Stimulated activated CD8-positive, alpha-beta memory T cell treated with anti-CD3 and anti-CD28 coated beads, Interleukin-7, amount 100 ng/mL, for 1 hour (primary cell): ENCODE measurements around the gene MCOLN3.

Experiments used
- DNase-seq, 2 donors: peaks; one replicate each; pipeline ENCODE4 v3.0.0-alpha.2; 2020; ENCODE audit warnings: low read depth in 2 of 2

MCOLN3 gene, protein sequence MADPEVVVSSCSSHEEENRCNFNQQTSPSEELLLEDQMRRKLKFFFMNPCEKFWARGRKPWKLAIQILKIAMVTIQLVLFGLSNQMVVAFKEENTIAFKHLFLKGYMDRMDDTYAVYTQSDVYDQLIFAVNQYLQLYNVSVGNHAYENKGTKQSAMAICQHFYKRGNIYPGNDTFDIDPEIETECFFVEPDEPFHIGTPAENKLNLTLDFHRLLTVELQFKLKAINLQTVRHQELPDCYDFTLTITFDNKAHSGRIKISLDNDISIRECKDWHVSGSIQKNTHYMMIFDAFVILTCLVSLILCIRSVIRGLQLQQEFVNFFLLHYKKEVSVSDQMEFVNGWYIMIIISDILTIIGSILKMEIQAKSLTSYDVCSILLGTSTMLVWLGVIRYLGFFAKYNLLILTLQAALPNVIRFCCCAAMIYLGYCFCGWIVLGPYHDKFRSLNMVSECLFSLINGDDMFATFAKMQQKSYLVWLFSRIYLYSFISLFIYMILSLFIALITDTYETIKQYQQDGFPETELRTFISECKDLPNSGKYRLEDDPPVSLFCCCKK

DNA sequence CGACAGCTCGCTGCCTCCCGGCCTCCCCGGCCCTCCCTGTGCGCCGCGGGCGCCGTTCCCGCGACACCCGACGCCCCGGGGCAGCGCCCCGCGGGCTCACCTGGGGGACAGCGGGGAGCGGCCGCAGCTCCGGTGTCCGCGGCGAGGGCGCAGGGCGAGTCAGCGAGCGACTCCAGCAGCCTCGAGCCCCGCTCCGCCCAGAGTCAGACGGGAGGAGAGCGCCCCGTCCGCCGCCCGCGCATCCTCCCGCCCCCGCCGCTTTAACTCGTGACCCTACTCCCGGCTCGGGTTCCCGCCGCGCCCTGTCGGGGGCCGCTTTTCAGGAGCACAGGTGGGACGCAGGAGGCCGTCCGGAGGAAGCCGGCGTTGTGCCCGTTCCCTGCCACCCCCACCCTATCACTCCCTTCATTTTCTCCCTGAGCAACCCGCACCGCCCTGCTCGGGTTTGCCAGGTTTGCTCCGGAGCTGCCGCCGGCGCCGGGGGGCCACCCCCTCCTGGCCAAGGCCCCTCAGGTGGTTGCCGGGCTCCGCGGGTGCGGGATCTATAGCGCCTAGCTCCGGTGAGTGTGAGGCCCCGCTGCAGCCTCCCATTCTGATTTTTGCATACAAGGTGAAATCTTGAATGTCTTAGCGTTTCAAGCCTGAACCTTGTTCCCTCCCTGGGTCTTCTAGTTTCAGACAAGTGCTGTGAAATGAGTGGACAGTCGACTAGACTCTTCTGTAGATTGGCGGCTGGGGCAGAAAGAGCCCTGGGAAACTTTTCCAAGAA is at the start of gene MCOLN3:
TSS of gene MCOLN3 (minus strand) at position 205 of the 769 bp plus-strand sequence. CDS start 3,140 bp downstream, outside the sequence.
- no peak for DNase-seq

DNA sequence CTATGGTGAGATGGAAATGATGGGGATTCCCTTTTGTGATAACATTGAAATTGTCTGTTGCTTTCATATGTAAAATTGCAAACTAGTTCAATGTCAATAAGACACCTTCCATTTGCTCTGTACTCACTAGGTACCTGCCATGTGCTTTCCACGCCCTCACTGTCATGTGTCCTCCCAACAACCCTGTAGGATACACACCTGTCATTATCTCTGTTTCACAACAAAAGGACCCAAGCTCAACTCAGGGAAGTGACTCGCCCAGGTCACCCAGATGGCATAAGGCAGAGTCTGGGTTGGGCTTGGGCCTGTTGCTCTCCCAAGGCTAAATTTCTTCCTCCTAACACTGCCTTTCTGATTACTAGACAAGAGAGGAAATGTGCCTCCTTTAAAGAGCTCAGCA is 45.3 kb upstream of the MCOLN3 start:
- no peak for DNase-seq

DNA sequence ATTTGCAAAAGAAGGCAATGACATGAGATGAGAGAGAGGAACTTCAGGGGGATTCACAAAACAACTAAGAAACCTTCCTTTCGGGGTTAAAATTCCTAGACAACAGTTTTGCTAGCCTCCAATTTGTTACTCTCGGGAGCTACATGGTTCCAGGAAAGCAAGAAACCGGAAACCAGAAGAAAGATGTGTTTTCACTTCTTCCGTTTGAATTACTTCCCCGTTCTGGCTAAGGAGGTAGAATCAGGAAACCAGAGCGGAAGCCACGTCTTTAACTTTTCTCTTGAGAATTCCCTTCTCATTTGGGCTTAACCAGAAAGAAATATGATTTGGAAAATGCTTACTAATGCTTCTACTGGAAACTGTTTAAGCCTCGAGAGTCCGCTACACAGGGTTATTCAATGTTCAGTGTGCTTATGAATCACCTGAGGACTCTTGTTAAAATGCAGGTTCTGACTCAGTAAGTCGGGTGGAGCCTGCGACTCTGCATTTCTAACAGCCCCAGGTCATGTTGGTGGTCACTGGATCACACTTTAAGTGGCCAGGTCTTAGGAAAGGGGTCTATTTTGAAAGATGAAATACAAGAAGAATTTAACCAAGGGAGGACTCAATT is 43.5 kb upstream of the MCOLN3 start:
- DNase-seq = no peak

DNA sequence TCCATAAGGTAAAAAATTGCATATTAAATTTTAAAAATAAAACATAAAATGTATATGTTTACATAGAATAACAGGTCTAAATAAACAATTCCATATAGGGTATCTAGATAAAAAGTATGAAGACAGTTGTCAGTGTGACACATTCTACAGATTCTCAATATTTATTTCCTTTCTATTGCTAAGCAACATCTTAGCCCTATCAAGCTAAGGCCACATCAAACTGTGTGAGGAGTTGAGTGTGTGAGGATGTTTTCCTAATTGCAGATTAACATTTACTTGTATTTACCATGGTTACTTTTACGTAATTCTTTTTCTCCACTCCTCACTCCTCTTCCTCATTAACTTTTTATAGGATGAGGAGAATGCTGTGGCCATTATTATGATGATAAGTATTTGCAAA is 41.9 kb upstream of the MCOLN3 start:
- no peak for DNase-seq

DNA sequence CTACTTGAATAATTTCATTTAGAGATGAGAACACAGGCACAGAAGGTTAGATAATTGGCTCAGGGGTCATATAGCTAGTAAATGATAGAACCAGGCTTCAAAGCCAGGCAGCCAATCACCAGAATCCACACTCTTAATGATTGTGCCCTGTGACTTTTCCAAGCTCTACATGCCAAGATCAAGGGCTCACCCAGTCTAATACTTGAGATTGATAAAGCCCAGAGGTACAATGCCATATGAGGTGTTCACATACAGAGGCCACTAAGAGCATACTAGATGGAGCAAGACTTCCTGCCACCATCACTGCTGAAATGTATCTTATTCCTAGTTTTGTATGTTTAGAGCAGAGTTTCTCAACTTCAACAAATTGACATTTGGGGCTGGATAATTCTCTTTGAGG is 40.9 kb upstream of the MCOLN3 start:
- no peak for DNase-seq

DNA sequence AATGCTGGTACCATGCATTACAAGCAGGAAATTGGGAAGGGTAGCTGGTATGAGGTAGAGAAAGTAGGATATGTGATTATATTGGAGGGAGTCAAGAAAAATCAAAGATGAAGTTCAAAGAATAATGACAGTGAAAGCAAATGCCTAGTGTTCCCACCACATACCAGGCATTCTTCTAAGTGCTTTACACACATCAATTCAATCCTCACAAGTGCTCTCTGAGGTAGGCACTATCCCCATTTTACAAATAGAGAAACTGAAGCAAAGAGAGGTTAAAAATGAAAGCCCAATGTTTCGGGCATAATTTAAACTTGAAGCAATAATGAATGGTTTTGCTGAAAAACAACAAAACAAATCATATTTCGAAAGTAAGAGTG is 40.1 kb upstream of the MCOLN3 start:
- no peak for DNase-seq

DNA sequence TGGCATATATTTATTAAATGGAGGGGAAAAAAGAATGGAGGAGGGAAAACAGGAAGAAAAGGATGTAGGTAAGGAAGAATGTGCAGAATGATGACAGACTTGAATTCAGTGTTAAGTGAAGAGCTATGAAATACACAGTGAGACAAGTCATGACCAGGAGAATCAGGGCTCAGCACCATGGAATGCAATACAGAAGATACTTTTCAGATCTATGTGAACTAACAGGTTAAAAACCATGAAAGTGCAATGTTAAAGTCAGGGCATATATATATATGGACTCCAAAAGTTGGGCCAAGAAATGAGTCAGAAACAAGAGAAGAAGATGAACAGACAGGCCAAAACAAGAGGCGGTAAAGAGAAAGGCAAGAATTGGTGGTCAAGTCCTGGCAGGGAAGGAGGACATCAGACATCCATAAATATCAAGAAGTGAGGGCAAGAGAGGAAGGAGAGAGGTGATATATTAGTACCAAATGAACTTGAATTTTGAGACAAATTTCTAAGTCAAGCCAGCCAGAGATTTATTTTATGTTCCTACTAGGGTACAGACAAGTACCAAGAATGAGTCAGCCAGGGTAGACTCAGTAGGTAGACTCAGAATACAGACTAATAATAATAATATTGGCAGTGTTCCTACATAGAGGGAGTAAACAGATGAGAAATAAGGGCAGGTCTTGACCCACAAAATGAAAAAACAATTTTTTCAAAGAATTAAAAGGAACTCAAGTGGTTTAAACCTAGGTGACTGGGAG is 39.5 kb upstream of the MCOLN3 start:
- no peak for DNase-seq

DNA sequence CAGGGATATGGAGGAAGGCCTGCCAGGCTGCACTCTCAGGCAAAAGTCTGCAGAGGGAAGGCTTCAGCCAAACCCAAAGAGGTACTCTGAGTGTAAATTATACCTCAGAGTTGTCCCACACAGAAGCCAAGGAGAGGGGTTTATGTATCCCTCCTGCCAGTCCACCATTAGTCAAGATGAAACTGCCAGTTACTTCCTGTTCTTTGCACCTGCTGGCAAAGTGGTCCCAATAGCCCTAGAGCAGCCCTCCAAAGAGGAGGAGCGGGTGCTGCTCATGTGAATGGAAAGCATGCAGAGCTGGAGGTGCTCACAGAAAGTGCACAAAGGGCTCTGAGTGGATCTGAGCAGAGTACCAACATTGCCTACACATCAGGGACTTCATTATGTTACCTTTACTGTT is 37.1 kb upstream of the MCOLN3 start:
- DNase-seq = no peak

DNA sequence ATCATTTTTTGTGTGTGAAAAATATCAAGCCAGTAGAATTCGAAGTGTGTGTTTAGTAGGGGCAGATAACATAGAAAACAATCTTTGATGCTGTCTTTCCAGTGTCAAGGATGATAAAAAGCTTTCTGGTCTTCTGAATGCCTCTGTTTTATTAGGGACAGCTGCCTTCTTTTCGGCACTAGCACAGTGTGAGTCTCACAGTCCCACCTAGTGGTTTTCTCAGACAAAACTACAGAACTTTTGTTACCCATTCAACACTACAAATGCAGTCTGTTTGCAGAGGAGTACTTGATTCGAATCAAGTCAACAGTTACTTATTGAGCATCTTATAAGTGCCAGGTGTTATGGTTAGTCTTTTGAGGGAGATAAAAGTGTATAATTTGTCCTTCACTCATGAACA is 30.6 kb upstream of the MCOLN3 start:
- no peak for DNase-seq

DNA sequence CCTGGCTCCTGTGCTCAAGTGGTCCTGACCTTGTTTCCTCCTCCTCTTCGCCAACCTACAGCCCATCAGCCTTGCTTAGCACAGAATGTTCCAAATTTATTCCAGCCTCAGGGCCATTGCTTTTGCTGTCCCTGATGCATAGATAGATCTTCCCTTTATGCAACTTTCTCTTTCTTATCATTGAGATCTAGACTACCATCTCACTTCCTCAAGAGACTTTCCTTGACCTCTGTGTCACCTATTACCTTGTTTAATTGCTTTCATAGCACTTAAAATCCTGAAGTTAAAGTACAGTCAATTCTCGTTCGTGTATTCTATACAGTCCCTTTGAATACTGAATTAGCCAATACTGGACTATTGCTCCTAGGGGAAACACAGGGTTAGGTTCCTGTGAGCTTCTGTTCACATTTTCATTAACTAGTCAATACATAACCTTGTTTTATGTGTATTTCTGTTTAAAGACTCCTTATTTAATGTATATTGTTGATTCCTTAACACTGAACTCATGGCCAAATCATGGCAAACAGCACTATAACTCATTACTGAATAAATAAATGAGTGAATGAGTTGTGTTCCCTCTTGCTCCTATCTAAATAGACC is 26.2 kb upstream of the MCOLN3 start:
- no peak for DNase-seq

DNA sequence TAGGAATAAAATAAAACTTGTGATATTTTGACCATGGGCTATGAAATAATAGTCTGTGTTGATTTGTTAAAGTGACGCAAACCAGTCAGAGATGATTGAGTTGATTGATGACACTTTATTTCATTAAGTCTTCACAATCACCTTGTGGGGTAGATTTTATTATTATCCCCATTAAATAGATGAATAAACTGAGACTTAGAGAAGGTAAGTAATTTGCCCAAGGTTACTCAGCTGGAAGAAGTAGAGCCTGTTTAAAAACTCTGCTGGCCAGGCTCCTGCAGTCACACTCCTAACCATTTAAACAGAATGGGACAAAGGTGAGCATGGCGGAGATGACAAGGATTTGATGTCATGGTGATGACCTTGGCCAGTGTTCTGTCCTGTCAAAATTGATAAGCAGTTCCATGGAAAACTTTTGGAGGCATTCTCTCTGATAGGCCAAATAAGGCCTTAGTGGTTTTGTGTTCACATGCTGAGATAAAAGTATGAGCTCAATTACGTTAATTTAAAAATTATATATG is 22.7 kb upstream of the MCOLN3 start:
- no peak for DNase-seq

DNA sequence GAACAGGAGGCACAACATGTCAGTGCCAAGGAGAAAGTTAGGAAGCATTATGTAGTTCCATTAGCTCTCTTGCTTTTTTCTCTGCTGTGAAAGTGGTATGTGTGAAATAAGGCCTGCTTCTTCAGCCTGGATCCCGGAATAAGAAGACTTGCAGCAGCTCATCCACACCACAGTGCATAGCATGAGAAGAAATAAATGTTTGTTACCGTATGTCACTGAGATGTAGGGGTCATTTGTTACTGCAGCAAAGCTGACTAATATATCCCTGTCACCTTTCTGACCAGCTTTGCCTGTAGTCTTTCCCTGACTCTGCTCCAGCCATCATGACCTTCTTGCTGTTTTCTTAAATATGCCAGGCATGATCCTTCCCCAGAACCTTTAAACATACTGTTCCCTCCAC is 20.5 kb upstream of the MCOLN3 start:
- no peak for DNase-seq

DNA sequence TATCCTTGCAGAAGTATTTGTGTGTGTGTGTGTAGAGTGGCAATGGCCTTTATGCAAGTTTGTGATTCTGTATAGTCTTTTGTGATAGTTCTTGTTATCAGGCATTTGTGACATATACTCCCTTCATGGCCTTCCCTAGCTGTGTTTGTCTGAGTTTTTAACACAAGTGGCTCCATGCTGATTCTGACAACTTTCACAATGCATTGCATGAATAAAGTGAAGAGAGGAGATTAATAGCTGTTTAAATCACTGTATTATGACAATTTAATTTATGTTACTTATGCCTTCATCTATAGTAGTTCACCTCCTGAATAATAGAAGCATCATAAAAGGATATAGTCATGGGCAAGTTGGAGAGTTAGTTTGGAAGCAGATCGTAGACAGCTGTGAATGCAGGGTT is 17.2 kb upstream of the MCOLN3 start:
- DNase-seq = no peak

DNA sequence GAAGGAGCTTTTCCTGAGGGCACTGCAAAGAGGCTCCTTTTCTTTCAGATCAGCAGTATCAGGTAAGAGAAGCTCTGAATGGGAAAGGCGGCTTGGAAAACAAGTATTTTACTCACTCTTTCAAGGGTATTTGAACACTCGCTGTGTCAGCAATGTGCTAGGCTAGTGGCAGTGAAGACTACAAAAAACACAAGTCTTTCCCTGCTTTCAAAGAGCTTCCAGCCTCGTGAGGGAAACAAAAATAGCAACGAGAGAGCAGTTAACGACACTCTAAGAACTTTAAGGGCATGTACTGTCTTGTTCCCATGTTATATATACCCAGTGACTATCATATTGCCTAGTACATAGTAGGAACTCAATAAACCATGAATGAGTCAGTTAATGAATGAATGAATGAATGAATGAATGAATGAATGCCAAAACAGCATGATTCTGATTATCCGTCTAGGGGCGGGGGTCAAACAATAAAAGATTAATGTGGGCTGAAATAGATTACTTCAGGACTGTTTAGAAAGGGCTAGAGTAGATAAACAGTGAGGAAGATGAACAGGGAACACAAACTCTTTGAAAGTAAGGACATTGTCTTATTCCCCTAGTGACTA is 14.2 kb upstream of the MCOLN3 start:
- DNase-seq = no peak

DNA sequence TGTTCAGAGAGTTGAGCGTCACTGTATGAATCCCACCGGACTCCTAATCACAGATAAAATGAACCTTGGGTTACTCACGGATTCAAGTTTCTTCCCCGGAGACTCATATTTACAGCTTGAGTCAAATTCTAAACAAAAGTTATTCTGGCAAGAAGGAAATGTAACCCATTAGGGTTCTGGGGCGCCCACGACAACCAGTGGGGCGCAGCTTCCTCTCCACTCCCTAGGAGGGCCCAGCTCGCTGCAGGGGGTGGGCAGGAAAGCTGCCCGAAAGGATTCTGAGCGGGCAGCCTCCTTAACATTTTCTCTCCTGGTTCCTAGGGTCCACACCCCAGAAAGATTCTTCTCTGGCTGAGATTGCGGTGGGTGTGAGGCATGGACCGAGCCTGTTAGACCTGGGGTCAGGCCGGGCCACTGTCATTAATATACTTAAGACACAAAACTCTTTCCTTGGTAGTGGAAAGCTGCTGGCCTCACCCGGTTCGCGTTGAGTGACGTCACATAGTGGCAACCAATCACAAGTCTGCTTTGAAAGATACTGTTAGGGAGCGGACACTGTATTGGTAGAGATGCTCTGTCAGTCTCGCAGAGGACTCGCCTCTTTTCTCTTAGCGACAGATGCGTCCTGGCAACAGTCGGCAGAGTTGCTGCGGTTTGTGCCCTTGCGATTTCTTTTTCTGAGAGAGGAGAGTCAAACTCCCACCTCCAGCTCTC is 13.6 kb upstream of the MCOLN3 start:
- DNase-seq = peak; percentile 47 to 59

DNA sequence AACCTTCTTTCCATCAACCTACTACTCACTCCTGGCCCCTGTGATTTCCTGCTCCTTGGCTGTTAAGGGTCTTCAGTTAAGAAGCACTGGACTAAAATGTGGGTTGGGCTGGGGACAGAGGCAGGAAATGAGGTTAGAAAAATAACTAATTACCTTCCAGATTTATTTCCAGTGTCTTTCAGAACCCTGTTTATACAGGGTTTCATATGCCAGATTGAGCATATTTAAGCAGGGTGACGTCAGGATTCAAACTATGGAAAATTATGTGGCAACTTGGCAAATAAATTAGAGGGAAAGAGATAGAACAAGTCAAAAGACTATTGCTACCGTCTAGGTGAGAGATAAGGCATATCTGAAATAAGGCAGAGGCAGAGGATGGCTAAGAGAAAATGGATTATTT is 11.7 kb upstream of the MCOLN3 start:
- DNase-seq = no peak

DNA sequence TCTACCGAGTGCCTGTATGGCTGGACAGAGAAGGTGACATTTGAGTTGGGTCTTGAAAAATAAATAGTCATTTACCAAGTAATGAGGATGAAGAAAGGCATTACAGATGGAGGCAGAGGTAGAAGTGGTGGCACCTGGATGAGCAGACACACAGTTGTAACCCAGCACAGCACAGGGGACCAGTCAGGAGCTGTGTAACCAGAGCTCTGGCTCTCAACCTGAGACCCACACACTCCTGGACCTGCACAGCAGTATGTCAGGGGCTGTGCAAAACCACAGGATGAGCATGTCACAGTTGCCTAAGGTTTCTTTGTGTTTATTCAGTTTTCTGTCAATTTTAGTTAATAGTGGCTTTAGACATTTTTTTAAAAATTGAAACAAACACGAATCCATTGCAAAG is 11.3 kb upstream of the MCOLN3 start:
- DNase-seq = no peak

DNA sequence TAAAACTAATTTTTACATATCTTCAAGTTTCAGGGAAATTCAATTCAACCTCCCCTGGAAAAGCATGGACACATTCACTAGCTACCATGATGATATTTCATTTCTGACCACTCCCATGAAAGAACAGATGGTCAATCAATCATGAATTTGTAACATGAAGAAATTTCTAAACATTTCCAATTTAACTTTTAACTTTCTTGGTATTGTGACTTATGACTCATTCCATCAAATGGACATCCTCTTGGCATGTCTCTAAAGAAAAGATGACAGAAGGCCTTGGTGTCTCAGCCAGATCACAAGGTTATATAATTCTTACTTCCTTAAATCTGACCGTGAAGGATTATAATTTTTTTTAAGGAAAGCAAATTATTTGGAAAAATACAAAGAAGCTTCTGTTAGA is 10.5 kb upstream of the MCOLN3 start:
- DNase-seq = no peak

DNA sequence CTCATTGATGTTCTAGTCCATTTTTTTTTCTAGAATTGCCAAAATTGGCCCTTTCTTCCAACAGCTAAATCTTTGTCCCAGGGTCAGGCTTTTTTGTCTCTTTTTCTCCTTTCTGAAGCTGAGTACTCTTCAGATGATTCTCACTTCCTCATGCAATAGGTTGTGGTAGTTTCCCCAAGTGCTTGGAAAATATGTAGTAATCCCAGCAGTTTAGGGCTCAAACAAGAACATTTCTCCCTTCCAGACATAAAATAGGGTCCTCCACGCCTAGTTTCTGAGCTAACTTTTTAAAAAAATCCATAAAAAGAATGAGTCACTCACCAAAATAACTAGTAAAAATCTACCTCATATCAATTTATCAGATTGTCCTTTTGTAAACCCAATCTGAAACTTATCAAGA is 10.0 kb upstream of the MCOLN3 start:
- no peak for DNase-seq

DNA sequence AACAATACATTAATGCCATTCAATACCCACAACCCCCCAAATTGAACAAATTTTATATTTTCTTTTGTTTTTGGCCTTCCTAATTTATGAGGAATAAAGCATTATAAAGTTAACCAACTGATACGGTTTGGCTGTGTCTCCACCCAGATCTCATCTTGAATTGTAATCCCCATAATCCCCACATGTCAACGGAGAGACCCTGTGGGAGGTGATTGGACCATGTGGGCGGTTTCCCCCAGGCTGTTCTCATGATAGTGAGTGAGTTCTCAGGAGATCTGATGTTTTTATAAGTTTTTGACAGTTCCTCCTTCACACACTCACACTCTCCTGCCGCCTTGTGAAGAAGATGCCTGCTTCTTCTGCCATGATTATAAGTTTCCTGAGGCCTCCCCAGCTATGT is 6.4 kb upstream of the MCOLN3 start:
- no peak for DNase-seq
